ENCODE results near the gene NCF1. TPM values are rescaled to one million over a fixed set of nuclear protein-coding genes. Genes with fewer than 3 reads are reported as not detected.
"Not testable (repeated sequence)": the region's sequence is repeated elsewhere in the genome, so short reads cannot be mapped to it uniquely, and the experiment has no call there.

NCF1 gene
- 2.7 TPM for total RNA-seq

GRCh38 chr7:74773760-74774750, at the start of gene NCF1:
NCF1 (plus strand) TSS chr7:74774011; CDS start chr7:74774032, 21 bp downstream.
- DNase-seq: not testable (repeated sequence)

- DNase-seq: no peak
These were observed 48.0 kb upstream of the NCF1 start for GRCh38 chr7:74725840-74726239.

- DNase-seq: no peak
These were observed 47.3 kb upstream of the NCF1 start for GRCh38 chr7:74726309-74727101.

DNA sequence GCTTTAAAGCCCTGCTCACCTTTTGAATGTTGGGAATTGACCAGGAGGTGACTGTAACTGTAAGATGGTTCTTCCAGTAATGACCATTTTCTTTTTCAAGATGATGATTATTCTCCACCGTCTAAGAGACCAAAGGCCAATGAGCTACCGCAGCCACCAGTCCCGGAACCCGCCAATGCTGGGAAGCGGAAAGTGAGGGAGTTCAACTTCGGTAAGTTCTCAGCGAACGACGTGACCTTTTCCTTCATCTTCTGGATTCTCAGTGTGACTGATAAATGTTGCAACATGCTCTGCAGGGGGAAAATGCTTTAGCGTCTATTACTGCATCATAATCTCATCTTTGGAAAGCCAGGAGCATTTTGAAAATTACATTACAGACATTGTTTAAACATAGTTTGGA, 45.1 kb upstream of the NCF1 start:
- DNase-seq: not testable (repeated sequence)

- not testable (repeated sequence) for DNase-seq
These were observed 43.6 kb upstream of the NCF1 start for GRCh38 chr7:74730186-74730585.

- not testable (repeated sequence) for DNase-seq
These were observed 33.7 kb upstream of the NCF1 start for GRCh38 chr7:74739974-74740703.

- DNase-seq: not testable (repeated sequence)
These were observed 29.8 kb upstream of the NCF1 start for GRCh38 chr7:74743936-74744557.

GRCh38 chr7:74753921-74754482, 19.8 kb upstream of the NCF1 start:
- DNase-seq: not testable (repeated sequence)

DNA sequence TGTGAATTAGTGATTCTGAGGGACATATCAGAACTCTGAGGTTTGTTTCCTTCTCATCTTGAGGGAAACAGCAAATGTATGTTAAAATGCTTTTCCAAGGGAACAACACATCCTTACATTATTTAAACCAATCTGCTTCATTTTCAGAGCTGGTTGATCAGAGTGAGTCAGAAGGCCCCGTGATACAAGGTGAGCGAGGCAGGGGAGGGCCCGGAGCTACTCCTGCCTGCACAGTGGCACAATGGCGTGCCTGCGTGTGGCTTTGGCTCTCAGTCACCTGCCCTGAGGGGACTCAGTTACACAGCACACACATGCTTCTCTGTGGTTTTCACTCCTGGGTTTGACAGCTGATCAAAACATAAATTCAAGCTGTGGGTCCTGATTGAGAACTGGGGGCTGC, 17.1 kb upstream of the NCF1 start:
- DNase-seq: not testable (repeated sequence)

GRCh38 chr7:74758268-74758667, 15.5 kb upstream of the NCF1 start:
- DNase-seq: not testable (repeated sequence)

DNA sequence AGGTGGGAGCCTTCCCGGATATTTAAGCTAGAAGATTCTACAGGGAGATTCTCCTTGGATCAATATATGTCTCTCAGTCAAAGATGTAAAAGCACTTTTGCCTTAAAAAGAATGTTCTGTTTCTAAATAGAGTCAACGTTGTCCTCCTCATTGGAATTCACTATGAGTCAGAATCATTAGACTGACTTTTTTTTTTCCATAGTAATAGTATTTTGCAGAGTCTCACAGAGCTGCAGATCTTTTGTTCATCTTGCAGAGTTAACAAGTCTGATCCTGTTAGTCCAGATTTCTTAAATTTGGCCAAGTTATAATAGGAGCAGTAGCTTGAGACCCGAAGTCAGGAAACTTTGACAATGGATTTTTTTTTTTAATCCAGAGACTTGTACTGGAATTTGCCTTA, 14.8 kb upstream of the NCF1 start:
- DNase-seq: not testable (repeated sequence)

- DNase-seq: not testable (repeated sequence)
These were observed 8.4 kb upstream of the NCF1 start for GRCh38 chr7:74765205-74765918.

- not testable (repeated sequence) for DNase-seq
These were observed 7.3 kb upstream of the NCF1 start for GRCh38 chr7:74766509-74766908.

GRCh38 chr7:74766991-74767390, 6.8 kb upstream of the NCF1 start:
- DNase-seq: not testable (repeated sequence)

DNA sequence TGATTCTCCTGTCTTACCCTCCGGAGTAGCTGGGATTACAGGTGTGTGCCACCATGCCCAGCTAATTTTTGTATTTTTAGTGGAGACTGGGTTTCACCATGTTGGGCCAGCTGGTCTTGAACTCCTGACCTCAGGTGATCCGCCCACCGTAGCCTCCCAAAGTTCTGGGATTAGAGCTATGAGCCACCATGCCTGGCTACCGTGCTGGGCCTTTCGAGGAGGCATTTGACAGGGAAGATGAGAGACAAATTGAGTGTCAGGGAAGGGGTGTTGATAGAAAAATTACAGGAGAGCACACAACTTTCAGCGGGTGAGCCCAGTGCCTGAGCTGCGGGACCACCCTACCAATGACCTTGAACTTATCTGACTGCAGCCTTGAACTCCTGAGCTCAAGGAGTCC, 3.7 kb upstream of the NCF1 start:
- DNase-seq: not testable (repeated sequence)

- DNase-seq: not testable (repeated sequence)
These were observed 1.7 kb upstream of the NCF1 start for GRCh38 chr7:74772093-74772492.

GRCh38 chr7:74775111-74775510, 1.3 kb downstream of the NCF1 start:
- not testable (repeated sequence) for DNase-seq

GRCh38 chr7:74779053-74779452, 5.2 kb downstream of the NCF1 start:
- not testable (repeated sequence) for DNase-seq

DNA sequence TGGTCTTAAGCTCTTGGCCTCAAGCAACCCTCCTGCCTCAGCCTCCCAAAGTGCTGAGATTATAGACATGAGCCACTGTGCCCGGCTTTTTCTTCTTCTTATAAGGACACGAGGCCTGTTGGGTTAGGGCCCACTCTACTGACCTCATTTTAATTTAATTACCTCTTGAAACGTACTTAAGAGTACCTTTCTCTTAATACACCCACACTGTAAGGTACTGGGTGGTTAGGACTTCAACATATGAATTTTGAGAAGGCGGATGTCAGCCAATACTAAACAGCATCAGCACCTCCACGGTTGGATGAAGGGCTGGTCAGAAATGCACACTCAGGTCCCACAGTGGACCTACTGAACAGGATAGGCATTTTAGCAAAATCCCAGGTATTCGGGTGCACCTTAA, 7.9 kb downstream of the NCF1 start:
- DNase-seq: not testable (repeated sequence)

DNA sequence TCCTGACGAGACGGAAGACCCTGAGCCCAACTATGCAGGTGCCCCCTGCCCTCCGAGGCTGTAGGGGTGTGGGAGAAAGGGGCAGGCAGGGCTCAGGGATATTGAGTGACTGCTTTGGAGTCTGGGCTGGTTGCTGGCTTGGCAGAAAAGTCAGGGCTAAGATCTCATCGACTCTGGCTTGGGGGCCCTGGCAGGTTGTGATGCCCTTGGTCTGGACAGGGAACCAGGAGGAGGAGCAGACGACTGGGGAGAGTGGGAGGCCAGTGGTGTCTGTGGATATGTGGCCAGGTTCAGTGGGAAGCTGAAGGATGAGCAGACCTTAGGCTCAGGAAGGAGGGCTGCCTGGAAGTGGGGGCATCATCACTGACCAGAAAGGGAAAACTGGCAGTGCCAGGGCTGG, 9.8 kb downstream of the NCF1 start:
- DNase-seq: not testable (repeated sequence)

Measured in skin of body (tissue), 2 donors.